Measurements from ENCODE around the gene KSR1. TPM values are rescaled to one million over a fixed set of nuclear protein-coding genes. Genes with fewer than 3 reads are reported as not detected.
A peak's percentile ranks its signal among the peaks of the same experiment; 100 is the strongest.

KSR1 gene
- total and polyA plus RNA-seq, 2 donors (not counting 1 experiment from before 2014, with no cell fraction given) = 5.3 to 10.1 TPM

- Histone ChIP-seq H3K4me2 (ENCODE audit: extremely low read depth, insufficient read depth, low read length) (no peak overlapping the region), H3K27me3 (ENCODE audit: control insufficient read depth, insufficient read depth, low read length) (peaks cover 2% of the 10 kb centered on the region), H3K79me2 (ENCODE audit: control insufficient read depth, insufficient read depth, low read length) (no peaks in the 10 kb centered on the region), H3K27ac (ENCODE audit: insufficient read depth, low read length) (no peak overlapping the region), H2AFZ (ENCODE audit: low read length) (no peak overlapping the region), H3K4me1 (ENCODE audit: control insufficient read depth, extremely low read depth, insufficient read depth, low read length) (peaks cover 5% of the 10 kb centered on the region), H3K4me3 (replicated peaks in 1 of 4; ENCODE audit: control extremely low read depth in 1 of 4, insufficient read depth in 1 of 4, low read depth in 3 of 4, low read length in 4 of 4) (no peak overlapping the region), H4K20me1 (ENCODE audit: control insufficient read depth, extremely low read depth, insufficient read depth, low read length) (no peaks in the 10 kb centered on the region), H3K9me3 (ENCODE audit: control insufficient read depth, insufficient read depth, low read depth, low read length) (no peaks in the 10 kb centered on the region), H3K36me3 (ENCODE audit: control insufficient read depth, insufficient read depth, low read length) (no peaks in the 10 kb centered on the region), H3K9ac (ENCODE audit: insufficient read depth, low read length) (no peak overlapping the region)
- TF ChIP-seq EZH2 (IDR thresholded peaks at IDR 0.05; ENCODE audit: low read length, missing control alignments) = no peak
- TF ChIP-seq CTCF (conservative IDR thresholded peaks at IDR 0.05 in 1 of 2, IDR thresholded peaks at IDR 0.05 in 1 of 2; ENCODE audit: low read depth in 1 of 2, low read length in 2 of 2) = no peak
- DNase-seq (ENCODE audit: low read depth in 2 of 2) = no peak
Observed at GRCh38 chr17:27413315-27413714, 42.9 kb upstream of the KSR1 start.

DNA sequence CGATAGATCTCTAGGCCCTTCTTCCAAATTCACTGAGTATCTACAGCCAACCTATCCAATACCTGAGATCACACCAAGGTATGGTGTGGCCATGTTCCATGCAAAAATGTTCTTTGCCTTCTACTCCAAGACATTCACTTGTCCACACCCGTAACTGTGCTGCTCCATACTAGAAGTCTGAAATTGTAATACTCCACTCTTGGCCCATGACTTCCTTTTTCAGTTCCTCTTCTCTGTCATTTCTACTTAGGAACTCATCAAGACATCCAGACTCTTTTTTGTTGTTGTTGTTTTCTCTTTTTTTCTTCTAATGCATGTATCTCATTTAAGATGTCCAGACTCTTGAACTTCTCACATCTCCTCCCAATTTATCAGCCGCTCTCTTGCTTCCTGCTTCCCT is 42.5 kb upstream of the KSR1 start:
- H3K9me3 ChIP-seq (ENCODE audit: control insufficient read depth, insufficient read depth, low read depth, low read length) = no peaks in the 10 kb centered on the region
- no peak overlapping the region for H2AFZ ChIP-seq (ENCODE audit: low read length)
- peaks cover 2% of the 10 kb centered on the region for H3K27me3 ChIP-seq (ENCODE audit: control insufficient read depth, insufficient read depth, low read length)
- H3K4me2 ChIP-seq (ENCODE audit: extremely low read depth, insufficient read depth, low read length) = no peak overlapping the region
- no peak overlapping the region for H3K4me3 ChIP-seq (replicated peaks in 1 of 4; ENCODE audit: control extremely low read depth in 1 of 4, insufficient read depth in 1 of 4, low read depth in 3 of 4, low read length in 4 of 4)
- H4K20me1 ChIP-seq (ENCODE audit: control insufficient read depth, extremely low read depth, insufficient read depth, low read length) = no peaks in the 10 kb centered on the region
- peaks cover 2% of the 10 kb centered on the region for H3K4me1 ChIP-seq (ENCODE audit: control insufficient read depth, extremely low read depth, insufficient read depth, low read length)
- H3K9ac ChIP-seq (ENCODE audit: insufficient read depth, low read length) = no peak overlapping the region
- TF ChIP-seq EZH2 (IDR thresholded peaks at IDR 0.05; ENCODE audit: low read length, missing control alignments) = no peak
- no peak for TF ChIP-seq CTCF (conservative IDR thresholded peaks at IDR 0.05 in 1 of 2, IDR thresholded peaks at IDR 0.05 in 1 of 2; ENCODE audit: low read depth in 1 of 2, low read length in 2 of 2)
- H3K36me3 ChIP-seq (ENCODE audit: control insufficient read depth, insufficient read depth, low read length) = no peaks in the 10 kb centered on the region
- H3K27ac ChIP-seq (ENCODE audit: insufficient read depth, low read length) = no peak overlapping the region
- H3K79me2 ChIP-seq (ENCODE audit: control insufficient read depth, insufficient read depth, low read length) = no peaks in the 10 kb centered on the region
- DNase-seq (ENCODE audit: low read depth in 2 of 2) = no peak

DNA sequence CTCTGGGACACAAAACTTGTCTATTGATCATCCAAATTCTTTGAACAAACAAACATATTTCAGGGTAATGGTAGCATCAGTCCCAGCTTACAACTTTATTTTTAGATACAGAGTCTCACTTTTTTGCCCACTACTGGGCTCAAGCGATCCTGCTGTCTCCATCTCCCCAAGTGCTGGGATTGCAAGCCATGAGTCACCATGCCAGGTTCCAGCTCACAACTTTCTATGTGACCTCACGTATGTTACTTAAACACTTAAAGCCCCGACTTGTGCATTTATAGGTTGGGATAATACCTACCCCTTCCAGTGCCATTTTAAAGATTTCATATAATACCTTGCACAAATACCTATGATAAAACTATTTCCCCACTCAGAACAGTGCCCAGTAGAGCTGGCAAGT is 42.0 kb upstream of the KSR1 start:
- Histone ChIP-seq H3K9ac (ENCODE audit: insufficient read depth, low read length) (no peak overlapping the region), H3K36me3 (ENCODE audit: control insufficient read depth, insufficient read depth, low read length) (no peaks in the 10 kb centered on the region), H3K79me2 (ENCODE audit: control insufficient read depth, insufficient read depth, low read length) (no peaks in the 10 kb centered on the region), H3K9me3 (ENCODE audit: control insufficient read depth, insufficient read depth, low read depth, low read length) (no peaks in the 10 kb centered on the region), H3K27ac (ENCODE audit: insufficient read depth, low read length) (no peak overlapping the region), H2AFZ (ENCODE audit: low read length) (no peak overlapping the region), H3K4me2 (ENCODE audit: extremely low read depth, insufficient read depth, low read length) (no peak overlapping the region), H3K4me1 (ENCODE audit: control insufficient read depth, extremely low read depth, insufficient read depth, low read length) (no peaks in the 10 kb centered on the region), H4K20me1 (ENCODE audit: control insufficient read depth, extremely low read depth, insufficient read depth, low read length) (no peaks in the 10 kb centered on the region), H3K27me3 (ENCODE audit: control insufficient read depth, insufficient read depth, low read length) (peaks cover 2% of the 10 kb centered on the region), H3K4me3 (replicated peaks in 1 of 4; ENCODE audit: control extremely low read depth in 1 of 4, insufficient read depth in 1 of 4, low read depth in 3 of 4, low read length in 4 of 4) (no peak overlapping the region)
- TF ChIP-seq CTCF (conservative IDR thresholded peaks at IDR 0.05 in 1 of 2, IDR thresholded peaks at IDR 0.05 in 1 of 2; ENCODE audit: low read depth in 1 of 2, low read length in 2 of 2) (no peak), EZH2 (IDR thresholded peaks at IDR 0.05; ENCODE audit: low read length, missing control alignments) (no peak)
- DNase-seq (ENCODE audit: low read depth in 2 of 2) = peak; percentile 9 to 30
